Duodenal mucosa (tissue), 2 donors: Measurements from ENCODE around the gene TUBB2B.
"Not testable (repeated sequence)": the region's sequence is repeated elsewhere in the genome, so short reads cannot be mapped to it uniquely, and the experiment has no call there.

Source experiments
- H3K27ac ChIP-seq: one replicate; pipeline ENCODE4 v1.7.0; 2013; ENCODE audit warnings: low read depth, low read length
- H3K27me3 ChIP-seq, 2 donors: one replicate each; pipeline ENCODE4 v1.7.0; 2013; ENCODE audit warnings: low read length in 2 of 2, control low read depth in 1 of 2; ENCODE audit not compliant: insufficient read depth in 2 of 2, control insufficient read depth in 1 of 2
- H3K36me3 ChIP-seq, 2 donors: one replicate each; pipeline ENCODE4 v1.7.0; 2013; ENCODE audit warnings: low read length in 2 of 2, control low read depth in 1 of 2; ENCODE audit not compliant: insufficient read depth in 2 of 2, control insufficient read depth in 1 of 2
- H3K4me1 ChIP-seq, 2 donors: one replicate each; pipeline ENCODE4 v1.7.0; 2013; ENCODE audit warnings: low read length in 2 of 2, control low read depth in 1 of 2; ENCODE audit not compliant: insufficient read depth in 2 of 2, control insufficient read depth in 1 of 2
- H3K4me3 ChIP-seq, 2 donors: one replicate each; pipeline ENCODE4 v1.7.0; 2013; ENCODE audit warnings: low read length in 2 of 2, low read depth in 1 of 2
- H3K9ac ChIP-seq, 2 donors: one replicate each; pipeline ENCODE4 v1.7.0; 2013; ENCODE audit warnings: low read length in 2 of 2, low read depth in 1 of 2
- H3K9me3 ChIP-seq, 2 donors: one replicate each; pipeline ENCODE4 v1.7.0; 2013; ENCODE audit warnings: low read length in 2 of 2, control low read depth in 1 of 2; ENCODE audit not compliant: control insufficient read depth in 1 of 2

The TUBB2B gene

DNA sequence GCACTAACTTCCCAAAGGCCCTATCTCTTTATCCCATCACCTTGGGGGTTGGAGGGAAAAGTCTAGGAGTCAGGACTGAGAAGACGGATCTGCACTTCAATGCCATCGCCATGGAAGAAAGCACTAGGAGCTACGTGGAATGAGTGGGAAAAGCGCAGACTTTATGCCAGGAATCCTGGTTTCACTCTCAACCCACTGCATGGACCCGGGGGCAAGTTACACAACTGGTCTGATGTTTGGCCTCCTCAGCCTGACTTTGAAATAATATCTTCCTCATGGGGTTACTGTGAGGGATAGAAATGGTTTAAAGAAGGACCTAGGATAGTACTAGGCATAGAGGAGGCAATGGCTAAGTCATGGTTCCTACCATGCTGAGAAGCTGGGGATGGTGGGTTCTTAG is 17.8 kb upstream of the TUBB2B start:
- Histone ChIP-seq H3K9me3 (no peaks in the 10 kb centered on the region), H3K36me3 (no peaks in the 10 kb centered on the region), H3K4me1 (peaks cover 0 to 4% of the 10 kb centered on the region in 2 donors), H3K4me3 (no peak overlapping the region), H3K9ac (no peak overlapping the region), H3K27ac (no peak overlapping the region), H3K27me3 (peaks cover 0 to 6% of the 10 kb centered on the region in 2 donors)

DNA sequence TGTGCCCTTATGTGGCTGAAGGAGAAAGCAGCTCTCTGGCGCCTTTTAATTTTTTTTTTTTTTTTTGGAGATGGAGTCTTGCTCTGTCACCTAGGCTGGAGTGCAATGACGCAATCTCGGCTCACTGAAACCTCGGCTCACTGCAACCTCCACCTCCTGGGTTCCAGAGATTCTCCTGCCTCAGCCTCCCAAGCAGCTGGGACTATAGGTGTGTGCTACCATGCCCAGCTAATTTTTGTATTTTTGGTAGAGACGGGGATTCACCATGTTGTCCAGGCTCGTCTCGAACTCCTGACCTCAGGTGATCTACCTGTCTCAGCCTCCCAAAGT is 17.3 kb upstream of the TUBB2B start:
- H3K27ac ChIP-seq, H3K4me3 ChIP-seq, H3K36me3 ChIP-seq, H3K9ac ChIP-seq, H3K4me1 ChIP-seq, H3K9me3 ChIP-seq, H3K27me3 ChIP-seq: not testable (repeated sequence)

DNA sequence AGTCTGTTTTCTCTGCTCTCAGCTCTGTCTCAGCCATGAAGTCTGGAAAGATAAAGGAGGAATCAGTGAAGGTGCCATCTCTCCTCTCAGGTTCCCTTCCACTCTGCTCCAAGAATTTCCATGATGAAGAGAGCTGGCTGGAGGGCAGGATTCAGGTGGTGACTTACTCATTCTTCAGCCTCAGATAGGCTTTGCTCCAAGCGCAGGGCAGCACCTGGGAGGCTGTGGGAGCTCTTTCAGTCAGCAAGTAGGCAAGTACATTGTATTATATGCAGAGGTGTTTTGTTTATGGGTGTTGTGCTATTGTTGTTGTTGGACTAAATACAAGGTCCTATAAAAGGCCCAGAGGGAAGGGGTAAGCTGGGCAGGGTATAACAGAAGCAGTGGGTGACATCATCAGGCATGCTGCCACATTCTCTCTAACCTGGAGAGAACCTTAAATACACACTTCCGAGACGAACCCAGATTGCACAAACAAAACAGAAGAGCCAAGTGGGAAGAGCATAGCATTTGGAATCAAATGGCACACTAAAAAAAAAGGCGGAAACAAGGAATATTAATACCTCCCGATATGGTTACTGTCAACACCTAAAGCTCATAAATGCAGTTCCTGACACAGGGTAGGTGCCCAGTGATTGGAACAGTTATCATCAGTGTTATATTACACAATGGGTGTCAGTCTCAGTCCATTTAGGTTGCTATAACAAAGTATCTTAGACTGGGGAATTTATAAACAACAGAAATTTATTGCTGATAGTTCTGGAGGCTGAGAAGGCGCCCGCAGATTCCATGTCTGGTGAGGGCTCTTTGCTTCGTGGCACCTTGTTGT is 16.8 kb upstream of the TUBB2B start:
- H3K9ac ChIP-seq, result no peak overlapping the region
- no peak overlapping the region for H3K27ac ChIP-seq
- H3K27me3 ChIP-seq, result peaks cover 6 to 7% of the 10 kb centered on the region in 2 donors
- no peaks in the 10 kb centered on the region for H3K9me3 ChIP-seq
- peaks cover 0 to 4% of the 10 kb centered on the region in 2 donors for H3K4me1 ChIP-seq
- no peaks in the 10 kb centered on the region for H3K36me3 ChIP-seq
- no peak overlapping the region for H3K4me3 ChIP-seq

DNA sequence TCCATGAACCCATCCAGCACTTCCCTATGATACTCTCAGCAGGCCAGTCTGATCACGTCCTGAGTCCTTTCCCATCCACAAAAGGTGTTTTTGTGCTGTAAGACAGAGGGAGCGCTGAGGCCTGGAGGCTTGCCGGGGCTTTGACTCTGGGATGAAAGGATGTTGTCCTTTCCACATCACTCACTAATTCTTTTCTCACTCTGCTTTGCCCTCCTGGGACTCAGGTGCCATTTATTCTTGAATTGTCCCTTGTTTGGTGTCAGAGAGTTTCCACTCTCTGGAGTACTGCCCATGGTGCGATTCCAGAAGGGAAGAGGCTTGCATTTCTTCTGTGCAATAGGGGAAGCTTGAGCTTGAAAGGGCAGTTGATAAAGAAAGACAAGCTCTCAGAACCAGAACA is 15.3 kb upstream of the TUBB2B start:
- Histone ChIP-seq H3K36me3 (no peaks in the 10 kb centered on the region), H3K9me3 (no peaks in the 10 kb centered on the region), H3K27me3 (peaks cover 7 to 11% of the 10 kb centered on the region in 2 donors), H3K27ac (no peak overlapping the region), H3K4me1 (no peaks in the 10 kb centered on the region), H3K4me3 (no peak overlapping the region), H3K9ac (no peak overlapping the region)

DNA sequence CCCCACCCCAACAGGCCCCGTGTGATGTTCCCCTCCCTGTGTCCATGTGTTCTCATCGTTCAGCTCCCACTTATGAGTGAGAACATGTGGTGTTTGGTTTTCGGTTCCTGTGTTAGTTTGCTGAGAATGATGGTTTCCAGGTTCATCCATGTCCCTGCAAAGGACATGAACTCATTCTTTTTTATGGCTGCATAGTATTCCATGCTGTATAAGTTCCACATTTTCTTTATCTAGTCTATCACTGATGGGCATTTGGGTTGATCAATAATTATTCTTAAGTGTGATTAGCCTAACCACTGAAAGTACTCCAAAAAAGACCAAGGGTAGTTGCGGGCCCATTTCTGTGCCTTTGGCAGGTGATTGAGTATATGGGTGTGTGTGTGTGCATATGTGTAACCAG is 14.3 kb upstream of the TUBB2B start:
- not testable (repeated sequence) for H3K27me3 ChIP-seq, H3K4me3 ChIP-seq, H3K27ac ChIP-seq, H3K4me1 ChIP-seq, H3K36me3 ChIP-seq, H3K9me3 ChIP-seq, H3K9ac ChIP-seq

DNA sequence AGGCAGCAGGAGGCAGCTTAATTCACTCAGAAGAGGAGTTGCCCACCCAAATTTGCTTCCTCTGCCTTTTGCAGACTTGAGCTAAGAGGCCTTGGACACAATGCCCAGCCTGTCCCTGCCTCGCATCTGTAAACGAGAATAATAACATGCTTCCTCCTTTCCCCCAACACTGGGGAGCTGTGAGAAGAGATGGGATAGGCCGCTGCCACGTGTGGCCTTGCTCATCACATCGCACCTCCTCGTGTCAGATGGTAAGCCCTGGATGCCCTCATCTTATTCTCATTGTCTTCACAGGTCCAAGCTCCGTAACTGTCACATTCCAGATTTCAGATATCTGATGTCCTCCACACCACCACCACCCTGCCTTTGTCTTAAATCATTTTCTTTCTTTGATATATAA is 13.1 kb upstream of the TUBB2B start:
- H3K4me3 ChIP-seq, result no peak overlapping the region
- H3K4me1 ChIP-seq, result no peaks in the 10 kb centered on the region
- H3K27ac ChIP-seq, result no peak overlapping the region
- no peak overlapping the region for H3K9ac ChIP-seq
- H3K36me3 ChIP-seq, result no peaks in the 10 kb centered on the region
- H3K27me3 ChIP-seq, result peaks cover 7 to 11% of the 10 kb centered on the region in 2 donors
- no peaks in the 10 kb centered on the region for H3K9me3 ChIP-seq

DNA sequence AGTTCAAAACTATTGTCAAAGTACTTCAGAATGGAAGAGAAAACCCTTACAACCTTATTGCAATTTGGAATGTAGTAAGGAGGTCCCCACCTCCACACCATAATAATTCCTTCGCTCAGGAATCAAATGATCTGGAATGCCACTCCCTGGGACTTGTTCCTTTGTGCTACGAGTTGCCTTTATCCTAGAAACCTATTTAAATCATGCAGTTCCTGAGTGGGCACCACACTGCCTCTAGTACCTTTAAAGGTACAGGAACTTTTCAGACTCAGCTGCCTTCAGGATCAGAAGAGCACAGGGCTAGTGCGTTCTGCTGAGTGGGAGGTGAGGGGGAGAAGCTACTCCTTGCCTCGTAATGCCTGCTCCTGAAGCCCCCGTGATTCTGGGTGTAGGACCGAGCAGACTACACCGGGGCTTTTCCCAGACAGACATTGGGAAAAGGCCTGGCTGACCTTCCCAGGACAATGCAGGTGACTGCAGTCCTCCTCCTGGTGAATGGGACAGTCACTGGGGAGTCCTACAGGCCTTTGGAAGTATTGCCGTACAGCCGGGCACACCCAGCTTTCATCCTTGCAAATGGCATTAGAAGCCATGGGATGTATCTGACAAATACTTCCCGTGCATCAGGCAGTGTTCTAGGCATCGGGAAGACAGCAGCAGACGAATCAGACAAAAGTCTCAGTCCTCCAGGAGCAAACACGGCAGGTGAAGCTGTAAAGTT is 11.8 kb upstream of the TUBB2B start:
- Histone ChIP-seq H3K27me3 (peaks cover 11 to 15% of the 10 kb centered on the region in 2 donors), H3K4me3 (no peak overlapping the region), H3K9me3 (no peaks in the 10 kb centered on the region), H3K36me3 (no peaks in the 10 kb centered on the region), H3K4me1 (no peaks in the 10 kb centered on the region), H3K27ac (no peak overlapping the region), H3K9ac (no peak overlapping the region)

DNA sequence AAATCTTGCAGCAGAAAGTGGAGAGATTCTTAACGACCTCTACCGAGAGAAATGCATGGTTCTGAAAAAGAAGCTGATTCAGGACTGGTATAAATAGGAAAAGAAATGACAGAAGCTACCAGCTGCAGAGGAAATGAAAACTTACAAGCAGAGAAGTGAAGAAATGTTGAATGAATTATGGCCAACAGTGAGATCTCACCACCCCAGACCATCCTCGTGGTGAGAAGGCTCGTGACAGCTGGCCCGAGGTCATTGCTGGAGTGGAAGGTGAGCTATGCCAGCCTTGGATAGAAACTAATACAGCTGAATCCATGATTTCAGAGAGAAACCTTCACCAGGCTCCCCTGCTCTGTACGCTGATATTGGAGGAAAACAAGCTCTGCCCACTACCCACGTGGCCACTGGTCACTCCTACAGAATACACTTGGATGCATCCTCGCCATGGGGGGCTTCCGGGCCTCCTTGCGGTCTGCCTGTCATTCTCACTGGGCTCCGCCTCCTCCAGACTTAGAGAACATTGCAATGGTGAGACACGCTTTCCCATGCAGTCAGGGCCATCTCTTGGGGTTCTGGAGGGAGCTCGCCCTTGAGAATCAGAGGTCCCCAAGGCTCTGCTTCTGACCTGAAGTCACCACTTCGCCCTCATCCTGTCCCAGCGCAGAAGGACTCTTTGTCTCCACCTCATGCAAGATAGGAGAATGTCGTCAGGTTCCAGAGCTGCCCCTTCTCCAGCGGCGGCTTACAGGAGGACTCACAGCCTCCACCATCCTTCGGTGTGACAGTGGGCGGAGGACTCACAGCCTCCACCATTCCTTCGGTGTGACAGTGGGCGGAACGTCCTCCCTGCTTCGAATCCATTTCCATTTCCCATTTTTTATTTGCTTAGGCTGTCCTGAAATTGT is 10.6 kb upstream of the TUBB2B start:
- H3K4me3 ChIP-seq, result no peak overlapping the region
- H3K27me3 ChIP-seq, result peaks cover 20 to 26% of the 10 kb centered on the region in 2 donors

DNA sequence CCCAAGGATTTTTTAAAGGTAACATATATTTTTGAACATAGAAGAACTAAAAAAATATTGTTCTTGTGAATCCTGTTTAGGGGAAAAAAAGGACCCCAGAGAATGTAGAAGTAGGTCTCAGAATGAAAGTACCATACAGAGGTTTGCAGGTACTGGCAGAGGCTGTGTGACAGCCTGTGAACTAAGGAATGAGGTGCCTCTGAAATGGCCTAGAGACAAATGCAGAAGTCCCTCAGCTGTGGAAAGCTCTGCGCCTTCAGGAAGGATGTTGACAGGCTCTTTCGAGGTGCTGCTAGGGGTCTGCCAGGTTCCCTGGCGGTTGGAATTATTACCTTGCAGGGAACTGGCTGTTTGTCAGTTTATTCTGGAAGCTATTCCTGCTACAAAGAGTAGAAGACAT is 8.6 kb upstream of the TUBB2B start:
- H3K9ac ChIP-seq, result no peak overlapping the region
- H3K9me3 ChIP-seq, result no peaks in the 10 kb centered on the region
- peaks cover 12 to 14% of the 10 kb centered on the region in 2 donors for H3K4me1 ChIP-seq
- H3K4me3 ChIP-seq, result no peak overlapping the region
- peaks cover 40 to 42% of the 10 kb centered on the region in 2 donors for H3K27me3 ChIP-seq
- H3K36me3 ChIP-seq, result no peaks in the 10 kb centered on the region
- H3K27ac ChIP-seq, result no peak overlapping the region

More for the DNA sequence above, 10.6 kb upstream of the TUBB2B start:
- no peaks in the 10 kb centered on the region for H3K9me3 ChIP-seq
- H3K4me1 ChIP-seq, result no peaks in the 10 kb centered on the region
- no peak overlapping the region for H3K27ac ChIP-seq
- H3K9ac ChIP-seq, result no peak overlapping the region
- H3K36me3 ChIP-seq, result no peaks in the 10 kb centered on the region

DNA sequence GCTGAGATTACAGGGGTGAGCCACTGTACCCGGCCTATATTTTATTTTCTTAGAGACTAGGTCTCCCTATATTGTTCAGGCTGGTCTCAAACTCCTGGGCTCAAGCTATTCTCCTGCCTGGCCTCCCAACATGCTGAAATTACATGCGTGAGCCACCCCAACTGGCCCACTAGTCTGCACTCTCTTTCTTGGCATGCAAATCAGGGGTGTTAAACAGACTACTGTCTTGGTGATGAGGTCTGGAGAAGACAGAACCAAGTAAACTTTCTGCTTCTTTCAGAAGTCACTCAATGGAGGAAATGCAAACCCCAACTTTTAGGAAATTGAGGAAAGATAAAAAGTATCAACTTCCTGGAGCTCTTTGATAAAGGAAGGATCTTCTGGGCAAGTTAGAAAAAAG is 8.0 kb upstream of the TUBB2B start:
- H3K27me3 ChIP-seq, result peaks cover 44 to 48% of the 10 kb centered on the region in 2 donors
- H3K27ac ChIP-seq, result no peak overlapping the region
- H3K9ac ChIP-seq, result no peak overlapping the region
- H3K4me1 ChIP-seq, result peaks cover 12 to 17% of the 10 kb centered on the region in 2 donors
- no peaks in the 10 kb centered on the region for H3K36me3 ChIP-seq
- H3K9me3 ChIP-seq, result no peaks in the 10 kb centered on the region
- no peak overlapping the region for H3K4me3 ChIP-seq
